HG02678 (cell line): Measurements from ENCODE around the gene ACAP1.
"Not testable (repeated sequence)": the region's sequence is repeated elsewhere in the genome, so short reads cannot be mapped to it uniquely, and the experiment has no call there.

Source experiments
- ATAC-seq: cut with Tn5 transposase; IDR thresholded peaks from one replicate; pipeline ENCODE4 v1.9.1; 2021; ENCODE audit warnings: mild to moderate bottlenecking, moderate library complexity; ENCODE audit not compliant: unreplicated experiment

The ACAP1 gene

DNA sequence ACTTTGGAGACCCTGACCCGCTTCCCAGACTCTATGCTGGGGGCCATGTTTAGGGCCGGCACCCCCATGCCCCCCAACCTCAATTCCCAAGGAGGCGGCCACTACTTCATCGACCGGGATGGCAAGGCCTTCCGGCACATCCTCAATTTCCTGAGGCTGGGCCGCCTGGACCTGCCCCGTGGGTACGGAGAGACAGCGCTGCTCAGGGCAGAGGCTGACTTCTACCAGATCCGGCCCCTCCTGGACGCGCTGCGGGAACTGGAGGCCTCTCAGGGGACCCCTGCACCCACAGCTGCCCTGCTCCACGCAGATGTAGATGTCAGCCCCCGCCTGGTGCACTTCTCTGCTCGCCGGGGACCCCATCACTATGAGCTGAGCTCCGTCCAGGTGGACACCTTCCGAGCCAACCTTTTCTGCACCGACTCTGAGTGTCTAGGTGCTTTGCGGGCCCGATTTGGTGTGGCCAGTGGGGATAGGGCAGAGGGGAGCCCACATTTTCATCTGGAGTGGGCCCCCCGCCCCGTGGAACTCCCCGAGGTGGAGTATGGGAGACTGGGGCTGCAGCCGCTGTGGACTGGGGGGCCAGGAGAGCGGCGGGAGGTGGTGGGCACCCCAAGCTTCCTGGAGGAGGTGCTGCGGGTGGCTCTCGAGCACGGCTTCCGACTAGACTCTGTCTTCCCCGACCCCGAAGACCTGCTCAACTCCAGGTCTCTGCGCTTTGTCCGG, 16.7 kb downstream of the ACAP1 start:
- no peak for ATAC-seq

DNA sequence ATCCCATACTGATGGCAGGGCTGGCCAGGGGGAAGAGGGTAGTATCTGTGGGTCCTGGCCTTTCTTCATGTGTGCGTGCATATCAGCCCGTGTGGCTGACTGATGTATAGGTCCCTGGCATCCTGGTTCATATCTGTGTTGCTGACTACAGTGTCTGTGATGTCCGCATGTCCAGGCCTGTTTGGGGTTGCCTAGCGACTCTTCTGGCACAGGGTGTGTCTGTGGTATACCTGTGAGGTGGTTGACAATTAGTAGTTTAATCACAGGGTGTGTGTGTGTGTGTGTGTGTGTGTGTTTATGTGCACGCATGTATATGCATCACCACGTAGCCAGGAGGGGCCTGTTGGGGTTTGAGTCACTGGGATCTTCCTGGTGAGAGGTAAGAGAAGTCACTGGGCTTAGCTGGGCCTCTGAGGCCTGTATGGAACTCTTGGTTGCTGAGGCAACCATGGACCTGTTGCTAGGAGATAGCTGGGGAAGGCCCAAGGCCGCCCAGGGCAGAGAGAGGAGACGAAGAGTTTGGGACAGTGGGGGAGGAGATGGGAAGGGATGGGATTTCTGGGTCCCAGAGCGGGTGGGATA, 18.0 kb downstream of the ACAP1 start:
- ATAC-seq: no peak

- no peak for ATAC-seq
Measured at GRCh38 chr17:7355053-7355452, 18.7 kb downstream of the ACAP1 start, which contains the start of gene TMEM95. Gene TMEM95 (plus strand): TSS chr17:7355156. CDS start chr17:7355205, 49 bp downstream.

DNA sequence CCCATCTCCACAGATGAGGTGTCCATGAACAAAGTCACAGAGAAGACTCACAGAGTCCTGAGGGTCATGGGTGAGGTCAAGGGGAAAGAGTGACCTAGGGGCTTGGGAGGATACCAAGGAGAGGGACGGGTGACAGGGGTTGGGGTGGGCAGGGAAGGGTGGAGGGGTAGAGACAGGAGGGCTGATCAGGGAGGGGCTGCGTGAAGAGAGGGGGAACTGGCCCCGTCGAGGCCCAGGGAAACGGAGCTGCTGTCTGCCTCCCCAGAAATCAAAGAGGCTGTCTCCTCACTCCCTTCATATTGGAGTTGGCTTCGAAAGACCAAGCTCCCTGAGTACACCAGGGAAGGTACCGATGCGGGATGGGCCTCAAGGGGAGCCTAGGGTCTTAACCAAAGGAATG, 19.2 kb downstream of the ACAP1 start:
- ATAC-seq: no peak

- no peak for ATAC-seq
Measured at GRCh38 chr17:7356072-7356549, 19.8 kb downstream of the ACAP1 start.

DNA sequence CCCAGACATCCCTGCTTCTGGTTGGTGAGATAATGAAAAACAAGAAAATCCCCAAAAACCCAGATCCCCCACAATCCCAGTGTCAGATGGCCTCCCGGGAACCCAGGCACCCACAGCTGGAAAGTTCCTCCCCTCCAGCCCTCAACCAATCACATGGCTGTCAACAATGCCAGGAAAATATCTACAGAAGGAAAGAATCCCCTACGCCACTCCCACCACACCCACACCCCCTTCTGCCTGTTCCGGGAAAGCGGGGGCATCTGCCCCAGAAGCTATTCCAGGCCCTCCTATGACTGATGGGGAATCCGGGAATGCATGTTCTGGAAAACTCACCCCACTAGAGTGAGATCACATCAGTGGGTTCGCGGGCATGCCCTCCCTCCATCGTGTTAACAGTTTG, 20.4 kb downstream of the ACAP1 start:
- no peak for ATAC-seq

- no peak for ATAC-seq
Measured at GRCh38 chr17:7357381-7357780, 21.1 kb downstream of the ACAP1 start.

DNA sequence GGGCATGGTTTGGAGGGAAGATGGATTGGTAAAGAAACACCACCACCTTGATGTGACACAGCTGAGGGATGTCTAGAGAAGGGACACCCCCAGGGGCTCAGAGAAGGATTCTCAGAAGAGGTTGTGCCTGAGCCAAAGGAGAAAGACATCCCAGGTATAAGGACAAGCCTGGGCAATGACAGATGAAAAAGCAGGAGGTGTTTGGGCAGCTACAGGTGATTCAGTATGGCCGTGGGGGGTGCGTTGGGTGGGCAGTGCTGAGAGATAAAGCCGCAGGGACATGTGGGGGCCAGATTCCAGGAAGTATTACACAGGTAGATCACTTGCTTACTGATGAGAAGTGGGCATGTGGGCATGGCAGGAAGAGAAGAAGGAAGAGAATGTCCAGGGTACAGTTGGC, 25.6 kb downstream of the ACAP1 start:
- no peak for ATAC-seq

GRCh38 chr17:7363311-7363710, 27.0 kb downstream of the ACAP1 start:
- ATAC-seq: no peak

DNA sequence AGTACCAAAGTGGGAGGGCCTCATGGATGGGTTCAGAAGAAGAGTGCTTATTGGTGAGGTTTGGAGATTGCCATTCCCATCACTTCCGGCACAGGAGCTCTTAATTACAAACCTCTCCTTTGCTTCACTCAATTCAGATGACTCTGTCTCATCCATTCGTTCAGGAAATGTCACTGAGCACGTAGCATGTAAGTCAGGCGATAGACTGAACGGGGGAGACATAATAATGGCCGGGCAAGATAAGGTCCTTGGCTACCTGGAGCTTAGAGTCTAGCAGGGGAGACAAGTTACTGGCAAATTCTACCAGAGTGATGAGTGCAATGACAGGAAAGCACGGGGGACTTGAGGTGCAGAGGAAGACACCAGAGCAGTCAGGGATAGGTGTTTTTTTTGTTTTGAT, 29.6 kb downstream of the ACAP1 start:
- not testable (repeated sequence) for ATAC-seq

GRCh38 chr17:7367083-7367482, 30.8 kb downstream of the ACAP1 start:
- no peak for ATAC-seq

GRCh38 chr17:7367918-7368598, 31.7 kb downstream of the ACAP1 start:
- no peak for ATAC-seq

GRCh38 chr17:7368599-7368994, 32.3 kb downstream of the ACAP1 start:
- ATAC-seq: not testable (repeated sequence)

- no peak for ATAC-seq
Measured at GRCh38 chr17:7369825-7370224, 33.5 kb downstream of the ACAP1 start.

GRCh38 chr17:7370853-7371252, 34.5 kb downstream of the ACAP1 start:
- no peak for ATAC-seq

DNA sequence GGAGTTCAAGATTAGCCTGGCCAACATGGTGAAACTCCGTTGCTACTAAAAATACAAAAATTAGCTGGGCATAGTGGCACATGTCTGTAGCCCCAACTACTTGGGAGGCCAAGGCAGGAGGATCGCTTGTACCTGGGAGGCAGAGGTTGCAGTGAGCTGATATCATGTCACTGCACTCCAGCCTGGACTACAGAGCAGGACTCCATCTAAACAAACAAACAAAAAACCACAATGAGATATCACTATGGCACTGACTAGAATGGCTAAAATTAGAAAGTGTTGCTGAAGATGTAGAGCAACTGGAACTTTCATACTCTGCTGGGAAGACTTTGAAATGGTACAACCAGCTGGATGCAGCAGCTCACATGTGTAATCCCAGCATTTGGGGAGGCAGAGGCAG, 38.0 kb downstream of the ACAP1 start:
- no peak for ATAC-seq

DNA sequence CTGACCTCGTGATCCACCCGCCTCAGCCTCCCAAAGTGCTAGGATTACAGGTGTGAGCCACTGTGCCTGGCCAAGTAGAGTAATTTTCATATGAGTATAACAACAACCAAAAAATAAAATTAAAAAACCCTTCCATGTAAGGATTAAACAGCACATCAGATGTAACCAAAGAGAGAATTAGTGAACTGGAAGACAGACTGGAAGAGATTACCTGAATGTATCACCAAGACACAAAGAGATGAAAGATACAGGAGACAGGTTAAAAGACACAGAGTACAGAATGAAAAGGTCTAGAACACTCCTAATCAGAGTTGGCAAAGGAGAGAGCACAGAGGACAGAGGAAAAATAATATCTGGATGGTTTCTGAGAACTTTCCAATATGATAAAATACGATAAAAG, 42.8 kb downstream of the ACAP1 start:
- ATAC-seq: no peak

GRCh38 chr17:7380321-7380720, 44.0 kb downstream of the ACAP1 start:
- no peak for ATAC-seq

- ATAC-seq: no peak
Measured at GRCh38 chr17:7380855-7381683, 44.7 kb downstream of the ACAP1 start, which contains the start of gene TNK1. Gene TNK1 (plus strand): TSS chr17:7381089. CDS start chr17:7382927, 1,838 bp downstream.

- ATAC-seq: no peak
Measured at GRCh38 chr17:7382901-7383300, 46.6 kb downstream of the ACAP1 start.

- ATAC-seq: no peak
Measured at GRCh38 chr17:7383371-7383741, 47.0 kb downstream of the ACAP1 start.
